GM18508 (cell line): ENCODE results near the gene STEAP1.
"Not testable (repeated sequence)": the region's sequence is repeated elsewhere in the genome, so short reads cannot be mapped to it uniquely, and the experiment has no call there.

Experiments used
- ATAC-seq: cut with Tn5 transposase; IDR thresholded peaks from one replicate; pipeline ENCODE4 v1.9.1; 2021; ENCODE audit warnings: moderate number of reproducible peaks; ENCODE audit not compliant: insufficient read depth, unreplicated experiment

Gene STEAP1

GRCh38 chr7:90172624-90173023, 18.4 kb downstream of the STEAP1 start:
- no peak for ATAC-seq

- ATAC-seq, result peak; percentile 92
These were observed 19.0 kb downstream of the STEAP1 start for GRCh38 chr7:90173127-90173844.

- no peak for ATAC-seq
These were observed 21.4 kb downstream of the STEAP1 start for GRCh38 chr7:90175667-90176066.

- no peak for ATAC-seq
These were observed 21.9 kb downstream of the STEAP1 start for GRCh38 chr7:90176195-90176594.

GRCh38 chr7:90178166-90178565, 23.9 kb downstream of the STEAP1 start:
- ATAC-seq, result no peak

GRCh38 chr7:90178679-90179278, 24.5 kb downstream of the STEAP1 start:
- peak; percentile 93 for ATAC-seq

GRCh38 chr7:90180011-90180585, 25.8 kb downstream of the STEAP1 start:
- ATAC-seq, result no peak

GRCh38 chr7:90180649-90181048, 26.4 kb downstream of the STEAP1 start:
- ATAC-seq, result no peak

- no peak for ATAC-seq
These were observed 27.2 kb downstream of the STEAP1 start for GRCh38 chr7:90181485-90181884.

- not testable (repeated sequence) for ATAC-seq
These were observed 32.0 kb downstream of the STEAP1 start for GRCh38 chr7:90186290-90186689.

- no peak for ATAC-seq
These were observed 33.3 kb downstream of the STEAP1 start for GRCh38 chr7:90187507-90188050.

- peak; percentile 93 for ATAC-seq
These were observed 34.0 kb downstream of the STEAP1 start for GRCh38 chr7:90188281-90188680.

GRCh38 chr7:90190995-90191394, 36.7 kb downstream of the STEAP1 start:
- ATAC-seq, result no peak

GRCh38 chr7:90191648-90192047, 37.4 kb downstream of the STEAP1 start:
- no peak for ATAC-seq

GRCh38 chr7:90192876-90193750, 38.8 kb downstream of the STEAP1 start:
- no peak for ATAC-seq

- no peak for ATAC-seq
These were observed 40.9 kb downstream of the STEAP1 start for GRCh38 chr7:90194911-90195809.

- ATAC-seq, result no peak
These were observed 47.4 kb downstream of the STEAP1 start for GRCh38 chr7:90201500-90202195.

- ATAC-seq, result no peak
These were observed 53.7 kb downstream of the STEAP1 start for GRCh38 chr7:90207956-90208355.

- ATAC-seq, result no peak
These were observed 55.5 kb downstream of the STEAP1 start for GRCh38 chr7:90209776-90210175.
